Activated T-cell treated with anti-CD3 and anti-CD28 coated beads, Interleukin-2, amount 50 U/mL, for 24 hours (primary cell): ENCODE data around the gene TFB2M.
"Not testable (repeated sequence)": the region's sequence is repeated elsewhere in the genome, so short reads cannot be mapped to it uniquely, and the experiment has no call there.

Experiments used
- DNase-seq: peaks from one replicate; pipeline ENCODE4 v3.0.0-alpha.2; 2020
- H3K27ac Mint-ChIP-seq: 2 replicates; pipeline ENCODE4 v1.8.0; 2020; ENCODE audit warnings: mild to moderate bottlenecking, mixed read lengths
- H3K27me3 Mint-ChIP-seq: 2 replicates; pipeline ENCODE4 v1.8.0; 2020; ENCODE audit warnings: mixed read lengths
- H3K36me3 Mint-ChIP-seq: 2 replicates; pipeline ENCODE4 v1.8.0; 2020; ENCODE audit warnings: low read depth, mixed read lengths
- H3K4me1 Mint-ChIP-seq: 2 replicates; pipeline ENCODE4 v1.8.0; 2020; ENCODE audit warnings: low read depth, mixed read lengths
- H3K4me3 Mint-ChIP-seq: 2 replicates; pipeline ENCODE4 v1.8.0; 2020; ENCODE audit warnings: mild to moderate bottlenecking, moderate library complexity, mixed read lengths
- H3K9me3 Mint-ChIP-seq: 2 replicates; pipeline ENCODE4 v1.8.0; 2020; ENCODE audit warnings: mixed read lengths

Gene TFB2M

GRCh38 chr1:246566128-246566812 is at the start of gene TFB2M, which contains the start of gene CNST:
TSS of gene TFB2M (minus strand) at chr1:246566261. CDS start at chr1:246566138, 123 bp downstream.
TSS of gene CNST (plus strand) at chr1:246566456. CDS start at chr1:246591563, 25,107 bp downstream.
- Mint-ChIP-seq H3K27me3 (no peaks in the 10 kb centered on the region), H3K27ac (peak within 1 kb of the TSS; percentile 98), H3K9me3 (no peaks in the 10 kb centered on the region), H3K36me3 (peaks cover 70% of the 10 kb centered on the region), H3K4me3 (peak within 1 kb of the TSS; percentile 99), H3K4me1 (peaks cover 53% of the 10 kb centered on the region)
- DNase-seq, result peak; percentile 96

- peaks cover 57% of the 10 kb centered on the region for H3K4me1 Mint-ChIP-seq
- no peaks in the 10 kb centered on the region for H3K9me3 Mint-ChIP-seq
- peaks cover 47% of the 10 kb centered on the region for H3K36me3 Mint-ChIP-seq
- H3K4me3 Mint-ChIP-seq, result no peak overlapping the region
- H3K27me3 Mint-ChIP-seq, result no peaks in the 10 kb centered on the region
- DNase-seq, result no peak
- H3K27ac Mint-ChIP-seq, result peak overlapping the region; percentile 7
Observed at GRCh38 chr1:246613096-246613758, 47.2 kb upstream of the TFB2M start.

- Mint-ChIP-seq H3K27me3 (no peaks in the 10 kb centered on the region), H3K4me1 (peaks cover 62% of the 10 kb centered on the region), H3K36me3 (peaks cover 43% of the 10 kb centered on the region), H3K27ac (peak overlapping the region; percentile 78), H3K4me3 (no peak overlapping the region), H3K9me3 (no peaks in the 10 kb centered on the region)
- DNase-seq, result no peak
Observed at GRCh38 chr1:246609632-246610031, 43.6 kb upstream of the TFB2M start.

- H3K27ac Mint-ChIP-seq, result peak overlapping the region; percentile 78
- no peak overlapping the region for H3K4me3 Mint-ChIP-seq
- H3K4me1 Mint-ChIP-seq, result peaks cover 61% of the 10 kb centered on the region
- H3K9me3 Mint-ChIP-seq, result no peaks in the 10 kb centered on the region
- DNase-seq, result peak; percentile 47
- peaks cover 37% of the 10 kb centered on the region for H3K36me3 Mint-ChIP-seq
- no peaks in the 10 kb centered on the region for H3K27me3 Mint-ChIP-seq
Observed at GRCh38 chr1:246608616-246609376, 42.7 kb upstream of the TFB2M start.

GRCh38 chr1:246607462-246607861 is 41.4 kb upstream of the TFB2M start:
- Mint-ChIP-seq H3K4me3 (no peak overlapping the region), H3K9me3 (no peaks in the 10 kb centered on the region), H3K27ac (no peak overlapping the region), H3K27me3 (no peaks in the 10 kb centered on the region), H3K36me3 (peaks cover 43% of the 10 kb centered on the region), H3K4me1 (peaks cover 62% of the 10 kb centered on the region)
- DNase-seq, result no peak

- not testable (repeated sequence) for DNase-seq, H3K9me3 Mint-ChIP-seq, H3K4me3 Mint-ChIP-seq, H3K27me3 Mint-ChIP-seq, H3K27ac Mint-ChIP-seq
- peaks cover 47% of the 10 kb centered on the region for H3K36me3 Mint-ChIP-seq
- peaks cover 60% of the 10 kb centered on the region for H3K4me1 Mint-ChIP-seq
Observed at GRCh38 chr1:246605231-246605630, 39.2 kb upstream of the TFB2M start.

GRCh38 chr1:246602194-246602593 is 36.1 kb upstream of the TFB2M start:
- Mint-ChIP-seq H3K4me1 (peaks cover 60% of the 10 kb centered on the region), H3K4me3 (no peak overlapping the region)
- no peak for DNase-seq

GRCh38 chr1:246600579-246600978 is 34.5 kb upstream of the TFB2M start:
- H3K9me3 Mint-ChIP-seq, result no peaks in the 10 kb centered on the region
- H3K27me3 Mint-ChIP-seq, result no peaks in the 10 kb centered on the region
- peaks cover 70% of the 10 kb centered on the region for H3K4me1 Mint-ChIP-seq
- H3K27ac Mint-ChIP-seq, result no peak overlapping the region
- no peak overlapping the region for H3K4me3 Mint-ChIP-seq
- peaks cover 66% of the 10 kb centered on the region for H3K36me3 Mint-ChIP-seq
- DNase-seq, result no peak

More at GRCh38 chr1:246602194-246602593, 36.1 kb upstream of the TFB2M start:
- Mint-ChIP-seq H3K36me3 (peaks cover 53% of the 10 kb centered on the region), H3K27ac (peak overlapping the region; percentile 67), H3K27me3 (no peaks in the 10 kb centered on the region), H3K9me3 (no peaks in the 10 kb centered on the region)

GRCh38 chr1:246599315-246599714 is 33.3 kb upstream of the TFB2M start:
- no peak overlapping the region for H3K4me3 Mint-ChIP-seq
- no peaks in the 10 kb centered on the region for H3K27me3 Mint-ChIP-seq
- peak overlapping the region; percentile 27 for H3K27ac Mint-ChIP-seq
- peaks cover 75% of the 10 kb centered on the region for H3K4me1 Mint-ChIP-seq
- no peak for DNase-seq
- peaks cover 73% of the 10 kb centered on the region for H3K36me3 Mint-ChIP-seq
- no peaks in the 10 kb centered on the region for H3K9me3 Mint-ChIP-seq

- no peak overlapping the region for H3K4me3 Mint-ChIP-seq
- no peak for DNase-seq
- H3K9me3 Mint-ChIP-seq, result no peaks in the 10 kb centered on the region
- H3K4me1 Mint-ChIP-seq, result peaks cover 72% of the 10 kb centered on the region
- peak overlapping the region; percentile 6 for H3K27ac Mint-ChIP-seq
- peaks cover 73% of the 10 kb centered on the region for H3K36me3 Mint-ChIP-seq
- H3K27me3 Mint-ChIP-seq, result no peaks in the 10 kb centered on the region
Observed at GRCh38 chr1:246597971-246598370, 31.9 kb upstream of the TFB2M start.

GRCh38 chr1:246597340-246597739 is 31.3 kb upstream of the TFB2M start:
- H3K36me3 Mint-ChIP-seq, result peaks cover 74% of the 10 kb centered on the region
- no peak overlapping the region for H3K27ac Mint-ChIP-seq
- H3K4me3 Mint-ChIP-seq, result no peak overlapping the region

GRCh38 chr1:246595146-246595545 is 29.1 kb upstream of the TFB2M start:
- H3K36me3 Mint-ChIP-seq, result peaks cover 83% of the 10 kb centered on the region
- no peak overlapping the region for H3K27ac Mint-ChIP-seq
- no peaks in the 10 kb centered on the region for H3K27me3 Mint-ChIP-seq
- H3K9me3 Mint-ChIP-seq, result no peaks in the 10 kb centered on the region
- no peak overlapping the region for H3K4me3 Mint-ChIP-seq
- DNase-seq, result no peak
- peaks cover 71% of the 10 kb centered on the region for H3K4me1 Mint-ChIP-seq

More at GRCh38 chr1:246597340-246597739, 31.3 kb upstream of the TFB2M start:
- Mint-ChIP-seq H3K4me1 (peaks cover 71% of the 10 kb centered on the region), H3K27me3 (no peaks in the 10 kb centered on the region), H3K9me3 (no peaks in the 10 kb centered on the region)
- no peak for DNase-seq

- no peaks in the 10 kb centered on the region for H3K27me3 Mint-ChIP-seq
- DNase-seq, result no peak
- H3K36me3 Mint-ChIP-seq, result peaks cover 71% of the 10 kb centered on the region
- no peak overlapping the region for H3K4me3 Mint-ChIP-seq
- peaks cover 61% of the 10 kb centered on the region for H3K4me1 Mint-ChIP-seq
- H3K27ac Mint-ChIP-seq, result peak overlapping the region; percentile 34
- H3K9me3 Mint-ChIP-seq, result no peaks in the 10 kb centered on the region
Observed at GRCh38 chr1:246592695-246593094, 26.6 kb upstream of the TFB2M start.

GRCh38 chr1:246591958-246592357 is 25.9 kb upstream of the TFB2M start:
- Mint-ChIP-seq H3K36me3 (peaks cover 64% of the 10 kb centered on the region), H3K27ac (no peak overlapping the region), H3K4me1 (peaks cover 61% of the 10 kb centered on the region), H3K9me3 (no peaks in the 10 kb centered on the region), H3K27me3 (no peaks in the 10 kb centered on the region), H3K4me3 (no peak overlapping the region)
- DNase-seq, result no peak
